Measurements from ENCODE around the gene CORT.

Gene CORT

GRCh38 chr1:10474613-10475507, 25.0 kb downstream of the CORT start, which contains the start of gene PEX14:
PEX14 (plus strand) TSS chr1:10474950; CDS start chr1:10474967, 17 bp downstream.
- peak; percentile 52 to 65 for DNase-seq (ENCODE audit: low read depth in 2 of 2)

DNA sequence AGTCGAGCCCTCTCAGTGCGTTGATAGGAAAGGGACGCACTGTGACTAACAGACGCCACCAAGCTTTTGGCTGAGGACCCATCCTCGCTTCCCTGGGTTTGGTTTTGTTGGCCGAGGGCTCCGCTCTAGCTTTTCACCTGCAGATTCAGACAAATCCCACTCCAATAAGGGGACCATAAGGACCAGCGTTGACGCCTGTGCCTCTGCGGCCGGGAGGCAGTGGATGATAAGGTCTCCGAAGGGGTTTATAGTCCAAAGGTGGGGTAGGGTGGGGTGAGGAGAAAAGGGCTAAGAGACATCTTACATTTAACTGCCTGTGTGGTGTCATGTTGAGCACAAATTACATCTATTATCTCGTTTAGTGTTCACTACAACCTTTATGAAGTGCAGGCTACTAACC, 25.7 kb downstream of the CORT start:
- DNase-seq (ENCODE audit: low read depth in 2 of 2) = no peak

DNA sequence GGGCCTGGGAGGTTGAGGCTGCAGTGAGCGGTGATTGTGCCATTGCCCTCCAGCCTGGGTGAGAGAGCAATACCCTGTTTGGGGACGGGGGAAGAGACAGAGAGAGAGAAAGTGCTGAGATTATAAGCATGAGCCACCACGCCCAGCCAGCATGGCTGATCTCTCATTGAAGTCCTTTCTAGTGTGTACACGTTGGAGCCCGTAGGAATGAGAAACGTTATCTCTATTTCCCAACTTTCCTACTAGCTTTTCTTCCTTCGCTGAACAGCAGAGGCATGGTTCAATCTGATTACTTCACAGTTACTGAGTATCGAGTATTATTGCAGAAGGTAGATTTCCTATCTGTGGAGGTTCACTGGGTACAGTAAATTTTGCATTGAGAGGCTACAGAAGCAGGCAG, 29.5 kb downstream of the CORT start:
- DNase-seq (ENCODE audit: low read depth in 2 of 2) = no peak

GRCh38 chr1:10480614-10481013, 30.8 kb downstream of the CORT start:
- no peak for DNase-seq (ENCODE audit: low read depth in 2 of 2)

DNA sequence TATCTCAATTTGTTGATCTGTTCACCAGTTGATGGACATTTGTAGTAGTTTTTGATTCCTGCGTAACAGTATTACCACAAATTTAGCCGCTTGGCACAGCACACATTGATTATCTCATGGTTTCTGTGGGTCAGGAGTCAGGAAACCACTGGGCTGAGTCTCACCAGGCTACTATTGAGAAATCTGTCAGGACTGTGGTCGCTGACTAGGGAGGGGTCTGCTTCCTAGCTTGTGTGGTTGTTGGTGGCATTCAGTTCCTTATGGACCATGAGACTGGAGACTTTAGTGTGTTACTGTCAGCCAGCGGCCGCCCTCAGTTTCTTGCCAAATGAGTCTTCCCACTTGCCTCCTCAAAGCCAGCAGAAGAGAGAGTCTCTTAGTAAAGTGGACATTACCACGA, 34.7 kb downstream of the CORT start:
- no peak for DNase-seq (ENCODE audit: low read depth in 2 of 2)

DNA sequence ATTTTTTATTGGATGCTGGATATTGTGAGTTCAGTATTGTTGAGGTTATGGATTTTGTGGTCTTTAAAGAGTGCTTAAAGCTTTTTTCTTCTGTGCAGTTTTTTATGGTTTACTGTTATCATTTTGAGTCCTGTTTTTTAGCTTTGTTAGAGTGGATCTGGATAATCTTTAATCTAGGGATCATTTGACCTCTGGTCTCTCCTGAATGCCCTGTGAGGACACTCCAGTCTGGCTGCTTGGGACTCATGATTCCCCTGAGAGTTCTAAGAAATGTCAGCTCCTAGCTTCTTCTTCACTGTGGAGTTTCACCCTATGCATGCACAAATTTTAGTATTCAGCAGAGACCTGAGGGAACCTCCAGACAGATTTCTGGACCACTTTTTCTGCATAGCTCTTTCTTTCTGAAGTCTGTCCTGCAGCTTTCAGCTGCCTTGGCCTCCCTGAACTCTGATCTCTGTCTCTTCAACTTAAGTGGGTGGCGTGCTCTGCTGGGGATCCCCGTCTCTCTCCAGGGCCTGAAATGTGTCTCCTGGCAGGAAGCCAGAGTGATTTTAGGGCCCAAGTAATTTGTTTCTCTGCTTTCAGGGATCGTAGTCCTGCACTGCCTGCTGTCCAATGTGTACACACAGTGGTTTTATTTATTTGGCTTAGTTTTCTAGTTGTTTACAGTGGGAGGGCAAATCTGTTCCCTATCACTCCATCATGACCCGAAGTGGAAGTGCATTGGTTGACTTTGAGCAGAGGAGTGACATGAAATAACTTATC, 39.6 kb downstream of the CORT start:
- no peak for DNase-seq (ENCODE audit: low read depth in 2 of 2)

GRCh38 chr1:10490286-10490970, 40.6 kb downstream of the CORT start:
- no peak for DNase-seq (ENCODE audit: low read depth in 2 of 2)

GRCh38 chr1:10494418-10494753, 44.6 kb downstream of the CORT start:
- DNase-seq (ENCODE audit: low read depth in 2 of 2) = no peak

DNA sequence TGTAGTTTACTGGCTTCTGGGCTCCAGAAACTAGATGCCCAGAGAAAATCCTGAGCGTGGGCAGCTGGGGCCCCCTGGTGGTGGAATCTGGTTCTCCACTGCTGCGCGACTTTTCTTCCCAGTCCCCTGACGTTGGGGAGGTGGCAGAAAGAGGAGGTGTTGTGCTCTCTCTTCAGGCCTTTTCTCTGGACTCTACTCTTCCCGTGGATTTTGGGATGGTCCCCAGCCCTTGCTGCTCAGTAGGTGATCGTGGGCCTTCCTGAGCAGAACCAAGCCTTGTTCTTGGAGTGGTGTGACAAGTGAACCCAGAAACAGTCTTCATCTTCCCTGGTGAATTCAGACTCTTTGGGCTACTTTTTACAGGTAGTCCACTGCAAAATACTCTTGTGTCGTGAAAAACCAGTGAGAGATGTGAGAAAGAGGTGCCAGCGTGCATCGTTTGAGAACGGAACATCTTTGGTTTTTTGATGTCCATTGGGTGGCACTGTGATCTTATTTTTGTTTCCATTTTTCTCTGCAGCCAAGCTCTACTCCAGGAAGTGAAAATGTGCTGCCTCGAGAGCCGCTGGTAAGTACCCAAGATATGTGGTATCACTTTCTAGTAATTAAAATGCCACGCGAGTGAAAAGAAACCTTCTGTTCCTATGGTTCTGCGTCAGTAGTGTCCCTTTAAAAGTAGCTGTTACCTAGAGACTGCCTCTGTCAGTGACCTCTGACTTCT, 45.1 kb downstream of the CORT start:
- peak; percentile 64 to 79 for DNase-seq (ENCODE audit: low read depth in 2 of 2)

DNA sequence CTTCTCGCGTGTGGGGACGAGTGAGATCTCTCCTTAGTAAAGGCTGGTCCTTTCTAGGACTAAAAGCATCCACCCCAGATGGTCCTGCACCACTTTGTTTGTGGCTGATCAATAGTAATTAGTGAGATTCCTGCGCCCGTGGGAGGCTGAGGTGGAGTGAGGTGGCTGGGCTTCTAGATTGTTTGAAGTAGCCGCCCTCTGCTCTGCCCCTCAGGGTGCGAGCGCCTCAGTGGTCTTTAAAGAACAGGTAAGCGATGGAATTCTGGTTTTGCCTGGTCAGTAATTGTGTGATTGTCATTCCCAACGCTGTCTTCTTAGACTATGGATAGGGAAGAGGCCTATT, 45.6 kb downstream of the CORT start:
- DNase-seq (ENCODE audit: low read depth in 2 of 2) = no peak

DNA sequence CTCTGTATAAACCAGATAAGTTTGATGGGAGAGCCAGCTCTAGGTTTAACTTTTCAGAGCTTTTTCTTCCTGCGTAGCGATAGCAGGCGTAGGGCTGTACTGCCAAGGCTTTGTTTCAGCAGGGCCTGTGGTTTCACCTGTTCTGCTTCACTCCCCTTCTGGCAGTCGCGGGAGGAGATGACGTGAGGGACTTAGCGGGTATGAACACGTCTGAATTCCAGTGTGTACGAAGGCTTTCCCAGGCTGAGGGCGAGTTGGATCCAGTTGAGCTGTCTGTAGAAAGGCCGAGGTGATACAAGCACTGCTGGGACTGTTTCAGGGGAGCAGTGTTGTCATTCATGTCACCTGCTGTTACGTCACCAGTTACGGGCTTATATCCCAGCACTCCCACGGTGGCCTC, 46.1 kb downstream of the CORT start:
- no peak for DNase-seq (ENCODE audit: low read depth in 2 of 2)

DNA sequence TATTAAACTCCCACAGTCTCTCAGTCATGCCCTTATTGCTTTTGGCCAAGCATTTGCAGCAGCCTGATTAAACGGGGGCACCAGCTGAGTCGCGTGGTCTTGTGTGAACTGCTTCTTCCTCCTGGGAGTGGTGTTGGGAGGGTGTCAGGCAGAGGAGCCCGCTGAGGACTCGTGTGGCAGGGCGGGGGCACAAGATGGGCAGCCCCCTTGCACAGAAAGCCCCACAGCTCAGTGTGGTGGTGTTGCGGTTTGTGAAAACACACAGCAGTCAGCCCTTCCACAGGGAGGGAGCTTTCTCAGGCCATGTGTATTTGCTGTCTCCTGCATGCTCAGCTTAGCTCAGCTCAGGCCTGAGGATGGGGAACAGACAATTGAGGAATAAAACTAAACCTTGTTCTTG, 47.3 kb downstream of the CORT start:
- DNase-seq (ENCODE audit: low read depth in 2 of 2) = no peak

DNA sequence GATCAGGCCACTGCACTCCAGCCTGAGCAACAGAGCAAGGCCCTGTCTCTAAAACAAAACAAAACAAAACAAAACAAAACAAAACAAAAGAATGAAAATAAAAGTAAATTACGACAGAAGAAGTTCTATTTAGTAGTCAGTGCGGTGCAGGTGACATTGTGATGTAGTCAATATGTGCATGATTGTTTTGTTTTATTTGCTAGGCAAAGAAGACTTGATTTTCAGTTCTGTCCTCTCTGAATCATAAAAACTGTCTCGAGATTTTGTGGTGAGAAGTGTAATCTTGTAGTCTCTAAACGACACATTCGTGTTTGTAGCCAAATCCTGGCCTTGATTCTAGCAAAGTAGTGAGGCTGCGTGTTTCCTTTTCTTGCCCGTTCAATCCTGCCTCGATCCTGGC, 48.4 kb downstream of the CORT start:
- DNase-seq (ENCODE audit: low read depth in 2 of 2) = no peak

All from stimulated activated CD8-positive, alpha-beta memory T cell treated with anti-CD3 and anti-CD28 coated beads, Interleukin-7, amount 100 ng/mL, for 1 hour (primary cell).